K562 (cell line): ENCODE results near the gene MPHOSPH9. TPM values are rescaled to one million over a fixed set of nuclear protein-coding genes. Genes with fewer than 3 reads are reported as not detected.
A peak's percentile ranks its signal among the peaks of the same experiment; 100 is the strongest.

Experiments used
- ARID1B ChIP-seq: fragments of 450-650 bp; IDR thresholded peaks from 2 replicates; pipeline ENCODE4 v1.6.1; 2016; ENCODE audit warnings: antibody characterized with exemption, mild to moderate bottlenecking, inconsistent platforms
- BRD4 ChIP-seq: fragments of 200-600 bp; sonication (generic); IDR thresholded peaks from 2 replicates; pipeline ENCODE4 v1.6.1; 2017; ENCODE audit warnings: inconsistent platforms
- CBFA2T3 ChIP-seq: fragments of 450-650 bp; IDR thresholded peaks from 2 replicates; pipeline ENCODE4 v1.6.1; 2017
- CHD1 ChIP-seq: fragments of 200-600 bp; sonication (generic); IDR thresholded peaks from one replicate; pipeline ENCODE4 v1.6.1; 2012; ENCODE audit warnings: mild to moderate bottlenecking, moderate library complexity, low read length, inconsistent platforms
- GABPB2 ChIP-seq: fragments of 250-450 bp; sonication (Bioruptor Pico); conservative IDR thresholded peaks from 2 replicates; pipeline ENCODE4 v1.5.1; 2021; ENCODE audit warnings: mild to moderate bottlenecking
- HMG20A ChIP-seq: fragments of 450-650 bp; formaldehyde crosslinking; conservative IDR thresholded peaks from 2 replicates; pipeline ENCODE4 v1.4.0; 2020; ENCODE audit warnings: mild to moderate bottlenecking, mixed read lengths
- KLF1 ChIP-seq: fragments of 450-650 bp; IDR thresholded peaks from 2 replicates; pipeline ENCODE4 v1.6.1; 2016; ENCODE audit warnings: missing genetic modification characterization, missing compliant biosample characterization
- MEIS2 ChIP-seq: fragments of 450-650 bp; IDR thresholded peaks from 2 replicates; pipeline ENCODE4 v1.6.1; 2014; ENCODE audit warnings: mild to moderate bottlenecking; ENCODE audit not compliant: partially characterized antibody
- PTBP1 ChIP-seq: fragments of 200-400 bp; formaldehyde crosslinking; IDR thresholded peaks from 2 replicates; pipeline ENCODE4 v1.6.1; 2017; ENCODE audit warnings: low read depth, low read length
- WHSC1 ChIP-seq: IDR thresholded peaks from one replicate; pipeline ENCODE4 v1.6.1; 2012; ENCODE audit warnings: low read length, control low read depth, inconsistent platforms
- ZNF121 ChIP-seq: sonication (generic); formaldehyde crosslinking; conservative IDR thresholded peaks from 2 replicates; pipeline ENCODE4 v1.8.0; 2022; ENCODE audit warnings: missing genetic modification reagents
- ZNF184 ChIP-seq: sonication (generic); formaldehyde crosslinking; IDR thresholded peaks from 2 replicates; pipeline ENCODE4 v1.5.0; 2020; ENCODE audit warnings: missing genetic modification reagents
- polyA plus RNA-seq, 8 experiments: library from polyadenylated mRNA; depleted of rRNA in 4 of 8; stranded (reverse) in 5 of 8; unstranded in 3 of 8; fragments of >200 nt; fragmentation: Nextera tagmentation in 2 of 8; fragmentation: Illumina TruSeq in 1 of 8; extraction: Ambion mirVana in 2 of 8; extraction: Trizol in 1 of 8; gene quantifications; 2 replicates each; pipeline versions ENCODE4 v1.2.1 to v1.2.3, GENCODE V29; 2011 to 2014; ENCODE audit warnings: inconsistent platforms in 1 of 8, missing spikeins in 1 of 8
- total RNA-seq, 7 experiments: library from RNA; depleted of rRNA in 6 of 7; stranded (reverse); fragments of >200 nt in 6 of 7; fragmentation: Illumina TruSeq in 2 of 7; extraction: Trizol in 2 of 7; gene quantifications; 2 replicates each; pipeline versions ENCODE4 v1.2.1 to v1.2.3, GENCODE V29; 2011 to 2021; ENCODE audit warnings: low replicate concordance in 1 of 7
- TF ChIP-seq, protein P1 (sequence below): sonication (generic); formaldehyde crosslinking; IDR thresholded peaks from 2 replicates; pipeline ENCODE4 v1.8.0; 2023; ENCODE audit warnings: mild to moderate bottlenecking, missing genetic modification reagents
- TF ChIP-seq, protein P2 (sequence below): fragments of 450-650 bp; IDR thresholded peaks from 2 replicates; pipeline ENCODE4 v1.6.1; 2017; ENCODE audit warnings: mild to moderate bottlenecking, moderate library complexity
- TF ChIP-seq, protein P3 (sequence below): fragments of 450-650 bp; formaldehyde crosslinking; IDR thresholded peaks from 2 replicates; pipeline ENCODE4 v1.4.0; 2022; ENCODE audit warnings: missing genetic modification characterization
- TF ChIP-seq, protein P4 (sequence below): sonication (generic); formaldehyde crosslinking; IDR thresholded peaks from 2 replicates; pipeline ENCODE4 v1.8.0; 2022; ENCODE audit warnings: missing genetic modification reagents, mild to moderate bottlenecking, borderline replicate concordance
- TF ChIP-seq, protein P5 (sequence below): sonication (generic); IDR thresholded peaks from 2 replicates; pipeline ENCODE4 v1.6.1; 2016
- TF ChIP-seq, protein P6 (sequence below): sonication (generic); formaldehyde crosslinking; IDR thresholded peaks from 2 replicates; pipeline ENCODE4 v1.8.0; 2022; ENCODE audit warnings: mild to moderate bottlenecking, missing genetic modification reagents, borderline replicate concordance

MPHOSPH9 gene
- total and polyA plus RNA-seq, 9 of the 15 experiments (the other 6 are each of a cell fraction or from before 2014, with no cell fraction given): 14.2 to 103 (median 54.5) TPM

DNA sequence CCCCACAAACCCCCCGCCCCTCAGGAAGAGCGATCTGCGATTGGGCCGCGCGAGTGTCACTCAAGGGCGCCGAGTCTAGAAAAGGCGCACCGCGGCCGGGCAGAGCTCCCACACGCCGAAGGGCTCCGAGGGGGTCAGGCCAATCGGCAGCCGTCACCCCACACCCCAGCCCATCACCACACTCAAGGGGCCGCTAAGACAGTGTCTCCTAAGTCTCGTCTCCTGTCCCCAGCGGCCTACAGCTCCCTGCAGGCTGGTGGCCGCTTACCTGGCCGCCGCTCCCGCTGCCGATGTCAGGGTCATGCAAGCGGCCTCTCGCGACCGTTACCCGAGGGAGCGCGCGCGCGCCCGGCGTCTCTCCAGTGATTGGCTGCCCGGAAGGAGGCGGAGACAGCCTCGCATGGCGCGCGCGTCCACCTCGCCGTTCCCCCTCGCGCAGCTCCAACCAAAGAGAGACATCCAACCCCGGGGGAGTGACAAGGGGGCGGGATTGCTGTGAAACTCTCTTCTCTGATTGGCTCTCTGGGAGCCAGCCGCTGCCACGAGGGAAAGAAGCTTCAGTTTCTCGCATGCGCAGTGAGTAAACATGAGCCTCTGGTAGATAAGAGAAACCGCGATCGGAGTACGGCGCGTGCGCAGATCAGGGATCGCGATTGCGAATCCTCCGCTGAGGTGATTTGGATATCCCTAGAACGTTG, at the start of gene MPHOSPH9, which contains the start of gene MTRFR (continued):
- TF ChIP-seq, protein P1, sequence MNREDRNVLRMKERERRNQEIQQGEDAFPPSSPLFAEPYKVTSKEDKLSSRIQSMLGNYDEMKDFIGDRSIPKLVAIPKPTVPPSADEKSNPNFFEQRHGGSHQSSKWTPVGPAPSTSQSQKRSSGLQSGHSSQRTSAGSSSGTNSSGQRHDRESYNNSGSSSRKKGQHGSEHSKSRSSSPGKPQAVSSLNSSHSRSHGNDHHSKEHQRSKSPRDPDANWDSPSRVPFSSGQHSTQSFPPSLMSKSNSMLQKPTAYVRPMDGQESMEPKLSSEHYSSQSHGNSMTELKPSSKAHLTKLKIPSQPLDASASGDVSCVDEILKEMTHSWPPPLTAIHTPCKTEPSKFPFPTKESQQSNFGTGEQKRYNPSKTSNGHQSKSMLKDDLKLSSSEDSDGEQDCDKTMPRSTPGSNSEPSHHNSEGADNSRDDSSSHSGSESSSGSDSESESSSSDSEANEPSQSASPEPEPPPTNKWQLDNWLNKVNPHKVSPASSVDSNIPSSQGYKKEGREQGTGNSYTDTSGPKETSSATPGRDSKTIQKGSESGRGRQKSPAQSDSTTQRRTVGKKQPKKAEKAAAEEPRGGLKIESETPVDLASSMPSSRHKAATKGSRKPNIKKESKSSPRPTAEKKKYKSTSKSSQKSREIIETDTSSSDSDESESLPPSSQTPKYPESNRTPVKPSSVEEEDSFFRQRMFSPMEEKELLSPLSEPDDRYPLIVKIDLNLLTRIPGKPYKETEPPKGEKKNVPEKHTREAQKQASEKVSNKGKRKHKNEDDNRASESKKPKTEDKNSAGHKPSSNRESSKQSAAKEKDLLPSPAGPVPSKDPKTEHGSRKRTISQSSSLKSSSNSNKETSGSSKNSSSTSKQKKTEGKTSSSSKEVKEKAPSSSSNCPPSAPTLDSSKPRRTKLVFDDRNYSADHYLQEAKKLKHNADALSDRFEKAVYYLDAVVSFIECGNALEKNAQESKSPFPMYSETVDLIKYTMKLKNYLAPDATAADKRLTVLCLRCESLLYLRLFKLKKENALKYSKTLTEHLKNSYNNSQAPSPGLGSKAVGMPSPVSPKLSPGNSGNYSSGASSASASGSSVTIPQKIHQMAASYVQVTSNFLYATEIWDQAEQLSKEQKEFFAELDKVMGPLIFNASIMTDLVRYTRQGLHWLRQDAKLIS: peak; percentile 94
- TF ChIP-seq KLF1 (tag) (peak; percentile 61; the same call in 1 of the 2 replicates), GABPB2 (peak; percentile 74; the same call in 1 of the 2 replicates), CBFA2T3 (no peak), WHSC1 (no peak), PTBP1 (no peak), ZNF121 (no peak), CHD1 (no peak), BRD4 (no peak), MEIS2 (peak; percentile 97), HMG20A (CRISPR knock-in tag) (no peak), ZNF184 (CRISPR knock-in tag) (no peak), ARID1B (peak; percentile 53; the same call in 1 of the 2 replicates)
- TF ChIP-seq, protein P2, sequence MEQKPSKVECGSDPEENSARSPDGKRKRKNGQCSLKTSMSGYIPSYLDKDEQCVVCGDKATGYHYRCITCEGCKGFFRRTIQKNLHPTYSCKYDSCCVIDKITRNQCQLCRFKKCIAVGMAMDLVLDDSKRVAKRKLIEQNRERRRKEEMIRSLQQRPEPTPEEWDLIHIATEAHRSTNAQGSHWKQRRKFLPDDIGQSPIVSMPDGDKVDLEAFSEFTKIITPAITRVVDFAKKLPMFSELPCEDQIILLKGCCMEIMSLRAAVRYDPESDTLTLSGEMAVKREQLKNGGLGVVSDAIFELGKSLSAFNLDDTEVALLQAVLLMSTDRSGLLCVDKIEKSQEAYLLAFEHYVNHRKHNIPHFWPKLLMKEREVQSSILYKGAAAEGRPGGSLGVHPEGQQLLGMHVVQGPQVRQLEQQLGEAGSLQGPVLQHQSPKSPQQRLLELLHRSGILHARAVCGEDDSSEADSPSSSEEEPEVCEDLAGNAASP: no peak
- TF ChIP-seq, protein P3, sequence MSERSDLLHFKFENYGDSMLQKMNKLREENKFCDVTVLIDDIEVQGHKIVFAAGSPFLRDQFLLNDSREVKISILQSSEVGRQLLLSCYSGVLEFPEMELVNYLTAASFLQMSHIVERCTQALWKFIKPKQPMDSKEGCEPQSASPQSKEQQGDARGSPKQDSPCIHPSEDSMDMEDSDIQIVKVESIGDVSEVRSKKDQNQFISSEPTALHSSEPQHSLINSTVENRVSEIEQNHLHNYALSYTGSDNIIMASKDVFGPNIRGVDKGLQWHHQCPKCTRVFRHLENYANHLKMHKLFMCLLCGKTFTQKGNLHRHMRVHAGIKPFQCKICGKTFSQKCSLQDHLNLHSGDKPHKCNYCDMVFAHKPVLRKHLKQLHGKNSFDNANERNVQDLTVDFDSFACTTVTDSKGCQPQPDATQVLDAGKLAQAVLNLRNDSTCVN (CRISPR knock-in tag): 0 out of 2 replicates have a peak, but pooled peaks have one; percentile 50
- TF ChIP-seq, protein P4, sequence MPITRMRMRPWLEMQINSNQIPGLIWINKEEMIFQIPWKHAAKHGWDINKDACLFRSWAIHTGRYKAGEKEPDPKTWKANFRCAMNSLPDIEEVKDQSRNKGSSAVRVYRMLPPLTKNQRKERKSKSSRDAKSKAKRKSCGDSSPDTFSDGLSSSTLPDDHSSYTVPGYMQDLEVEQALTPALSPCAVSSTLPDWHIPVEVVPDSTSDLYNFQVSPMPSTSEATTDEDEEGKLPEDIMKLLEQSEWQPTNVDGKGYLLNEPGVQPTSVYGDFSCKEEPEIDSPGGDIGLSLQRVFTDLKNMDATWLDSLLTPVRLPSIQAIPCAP (CRISPR knock-in tag): no peak
- TF ChIP-seq, protein P5, sequence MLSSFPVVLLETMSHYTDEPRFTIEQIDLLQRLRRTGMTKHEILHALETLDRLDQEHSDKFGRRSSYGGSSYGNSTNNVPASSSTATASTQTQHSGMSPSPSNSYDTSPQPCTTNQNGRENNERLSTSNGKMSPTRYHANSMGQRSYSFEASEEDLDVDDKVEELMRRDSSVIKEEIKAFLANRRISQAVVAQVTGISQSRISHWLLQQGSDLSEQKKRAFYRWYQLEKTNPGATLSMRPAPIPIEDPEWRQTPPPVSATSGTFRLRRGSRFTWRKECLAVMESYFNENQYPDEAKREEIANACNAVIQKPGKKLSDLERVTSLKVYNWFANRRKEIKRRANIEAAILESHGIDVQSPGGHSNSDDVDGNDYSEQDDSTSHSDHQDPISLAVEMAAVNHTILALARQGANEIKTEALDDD: no peak
- TF ChIP-seq, protein P6, sequence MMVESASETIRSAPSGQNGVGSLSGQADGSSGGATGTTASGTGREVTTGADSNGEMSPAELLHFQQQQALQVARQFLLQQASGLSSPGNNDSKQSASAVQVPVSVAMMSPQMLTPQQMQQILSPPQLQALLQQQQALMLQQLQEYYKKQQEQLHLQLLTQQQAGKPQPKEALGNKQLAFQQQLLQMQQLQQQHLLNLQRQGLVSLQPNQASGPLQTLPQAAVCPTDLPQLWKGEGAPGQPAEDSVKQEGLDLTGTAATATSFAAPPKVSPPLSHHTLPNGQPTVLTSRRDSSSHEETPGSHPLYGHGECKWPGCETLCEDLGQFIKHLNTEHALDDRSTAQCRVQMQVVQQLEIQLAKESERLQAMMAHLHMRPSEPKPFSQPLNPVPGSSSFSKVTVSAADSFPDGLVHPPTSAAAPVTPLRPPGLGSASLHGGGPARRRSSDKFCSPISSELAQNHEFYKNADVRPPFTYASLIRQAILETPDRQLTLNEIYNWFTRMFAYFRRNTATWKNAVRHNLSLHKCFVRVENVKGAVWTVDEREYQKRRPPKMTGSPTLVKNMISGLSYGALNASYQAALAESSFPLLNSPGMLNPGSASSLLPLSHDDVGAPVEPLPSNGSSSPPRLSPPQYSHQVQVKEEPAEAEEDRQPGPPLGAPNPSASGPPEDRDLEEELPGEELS (CRISPR knock-in tag): no peak
